Measurements from ENCODE around the gene TLX2. TPM values are rescaled to one million over a fixed set of nuclear protein-coding genes. Genes with fewer than 3 reads are reported as not detected.

TLX2 gene
- total and polyA plus RNA-seq, 2 of the 4 experiments (the other 2 are of a cell fraction): not detected

- Histone ChIP-seq H2AFZ (replicated peaks; ENCODE audit: low read length, poor library complexity) (peak overlapping the region; percentile 92), H3K27ac (ENCODE audit: insufficient read depth, low read length) (peak overlapping the region; percentile 84), H3K27me3 (ENCODE audit: control insufficient read depth, insufficient read depth, low read length) (no peaks in the 10 kb centered on the region), H4K8ac (ENCODE audit: low read depth in 2 of 2, low read length in 2 of 2) (peak overlapping the region; percentile 97 to 99), H4K5ac (ENCODE audit: low read depth, low read length) (peak overlapping the region; percentile 96), H2BK120ac (ENCODE audit: low read depth, low read length) (no peak overlapping the region), H4K91ac (ENCODE audit: insufficient read depth, low read depth, low read length) (peak overlapping the region; percentile 89), H3K18ac (ENCODE audit: low read depth, low read length) (no peak overlapping the region; the same call in 1 of the 2 replicates), H3K56ac (ENCODE audit: extremely low read depth, insufficient read depth, low read length) (peak overlapping the region; percentile 69), H3K9me1 (ENCODE audit: insufficient read depth, low read length) (peaks cover 4% of the 10 kb centered on the region; the same call in 1 of the 2 replicates), H3K23ac (ENCODE audit: low read depth, low read length) (peak overlapping the region; percentile 87), H3K9me3 (ENCODE audit: control insufficient read depth, insufficient read depth, low read length) (no peaks in the 10 kb centered on the region), H3K36me3 (ENCODE audit: control insufficient read depth, insufficient read depth, low read length) (peaks cover 24% of the 10 kb centered on the region), H3K4me3 (ENCODE audit: insufficient read depth, low read depth, low read length) (peak overlapping the region; percentile 77), H3K4me2 (ENCODE audit: low read depth, low read length) (peak overlapping the region; percentile 87), H4K20me1 (ENCODE audit: insufficient read depth, low read length) (no peaks in the 10 kb centered on the region), H2AK5ac (ENCODE audit: low read depth, low read length) (peak overlapping the region; percentile 85; the same call in 1 of the 2 replicates), H2BK15ac (ENCODE audit: low read depth, low read length) (no peak overlapping the region), H2BK20ac (ENCODE audit: low read depth, low read length) (no peak overlapping the region), H3K79me1 (ENCODE audit: low read depth in 1 of 2, low read length in 2 of 2) (peaks cover 3 to 38% of the 10 kb centered on the region in 2 experiments; a peak in 3 of 4 replicates), H3K4me1 (ENCODE audit: control insufficient read depth, insufficient read depth, low read length) (peaks cover 4% of the 10 kb centered on the region; the same call in 1 of the 2 replicates), H3K14ac (replicated peaks; ENCODE audit: low read depth, low read length) (peak overlapping the region; percentile 95), H3K4ac (ENCODE audit: low read depth, low read length) (peak overlapping the region; percentile 93), H2BK5ac (ENCODE audit: low read depth, low read length, poor library complexity, severe bottlenecking) (peak overlapping the region; percentile 77), H3K9ac (ENCODE audit: low read depth, low read length) (peak overlapping the region; percentile 72), H2AK9ac (replicated peaks; ENCODE audit: low read depth, low read length, poor library complexity) (peak overlapping the region; percentile 87)
- ChIA-PET CTCF (no interaction called here), POLR2A (ENCODE audit: unreplicated experiment) (interaction anchor here (0.6 to 1.1 kb wide), 2 partner anchors 9 to 32 kb away, joined by 4 to 5 read pairs; no protein-coding TSS in a partner anchor)
- no TSS peak for BruUV-seq (replicated peaks)
- TF ChIP-seq MAZ (IDR thresholded peaks at IDR 0.05; ENCODE audit: borderline replicate concordance, low read depth, low read length) (no peak), ELK1 (IDR thresholded peaks at IDR 0.05; ENCODE audit: borderline replicate concordance, low read depth, low read length) (no peak)
- dilution Hi-C loops (cut with HindIII; ENCODE audit: low sequenced_read_pairs, unreplicated experiment) (no loop called here), intact Hi-C loops (cut with micrococcal nuclease) (no loop called here), in situ Hi-C loops (cut with MboI; ENCODE audit: low sequenced_read_pairs) (no loop called here)
- DNase-seq: no peak
- ATAC-seq (ENCODE audit: low read depth): no peak
- 17% methylated on average over 3 of the region's 7 CpGs; no CpG with 5 or more reads in 1 of the 2 experiments for WGBS, 2 experiments (ENCODE audit: extremely low coverage in 2 of 2, insufficient read length in 1 of 2)
Observed at GRCh38 chr2:74472945-74473258, 41.3 kb upstream of the TLX2 start.
